ENCODE data around the gene MPP2.
"Not testable (repeated sequence)": the region's sequence is repeated elsewhere in the genome, so short reads cannot be mapped to it uniquely, and the experiment has no call there.

The MPP2 gene

DNA sequence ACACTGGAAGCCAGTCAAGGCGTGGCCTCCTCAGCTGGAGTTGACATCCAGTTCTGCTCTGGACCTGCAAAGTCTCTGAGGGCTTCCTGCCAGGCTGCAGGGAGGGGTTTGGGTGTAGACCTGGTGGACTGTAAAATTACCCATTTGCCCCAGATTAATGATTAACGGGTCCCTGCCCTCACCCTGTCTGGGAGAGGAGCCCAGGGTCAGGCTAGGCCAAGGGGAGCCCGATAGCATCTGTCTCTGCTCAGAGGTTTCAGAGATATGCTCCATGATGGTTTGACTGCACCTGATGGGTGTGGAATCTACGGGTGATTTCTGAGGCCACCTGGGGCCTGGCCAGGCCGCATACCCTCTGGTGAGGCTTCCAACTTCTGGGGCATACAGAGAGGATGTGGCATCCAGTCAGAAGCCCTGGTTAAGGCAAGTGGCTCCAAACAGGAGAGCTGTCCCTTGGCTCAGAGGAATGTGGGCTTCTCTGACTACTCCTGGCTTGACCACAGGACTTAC lies 23.8 kb upstream of the MPP2 start:
- DNase-seq (ENCODE audit: low read depth in 3 of 3), result no peak

- no peak for DNase-seq (ENCODE audit: low read depth in 3 of 3)
Measured at GRCh38 chr17:43928609-43929008, 21.3 kb upstream of the MPP2 start.

- not testable (repeated sequence) for DNase-seq (ENCODE audit: low read depth in 3 of 3)
Measured at GRCh38 chr17:43927929-43928328, 20.6 kb upstream of the MPP2 start.

- no peak for DNase-seq (ENCODE audit: low read depth in 3 of 3)
Measured at GRCh38 chr17:43927060-43927864, 19.9 kb upstream of the MPP2 start.

- DNase-seq (ENCODE audit: low read depth in 3 of 3), result no peak
Measured at GRCh38 chr17:43924558-43924957, 17.2 kb upstream of the MPP2 start.

GRCh38 chr17:43920500-43921095 lies 13.3 kb upstream of the MPP2 start:
- no peak for DNase-seq (ENCODE audit: low read depth in 3 of 3)

- no peak for DNase-seq (ENCODE audit: low read depth in 3 of 3)
Measured at GRCh38 chr17:43918026-43918389, 10.7 kb upstream of the MPP2 start.

- DNase-seq (ENCODE audit: low read depth in 3 of 3), result peak in 1 of 3 experiments; percentile 44
Measured at GRCh38 chr17:43917348-43918025, 10.2 kb upstream of the MPP2 start.

- no peak for DNase-seq (ENCODE audit: low read depth in 3 of 3)
Measured at GRCh38 chr17:43917016-43917347, 9.6 kb upstream of the MPP2 start.

DNA sequence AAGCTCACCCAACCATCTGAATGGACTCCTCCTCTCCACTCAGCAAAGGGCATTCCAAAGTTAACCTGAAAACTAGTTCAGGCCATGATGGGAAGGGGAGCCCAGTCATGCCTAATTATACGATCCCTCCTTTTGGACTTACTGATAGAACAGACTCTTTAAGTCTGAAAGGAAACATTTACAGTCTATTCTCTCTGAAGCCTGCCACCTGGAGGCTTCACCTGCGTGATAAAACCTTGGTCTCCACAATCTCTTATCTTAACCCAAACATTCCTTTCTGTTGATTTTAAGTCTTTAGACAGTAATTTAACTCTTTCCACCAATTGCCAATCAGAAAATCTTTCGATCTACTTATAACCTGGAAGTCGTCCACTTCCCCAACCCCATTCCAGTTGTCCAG lies 9.0 kb upstream of the MPP2 start:
- DNase-seq (ENCODE audit: low read depth in 3 of 3), result no peak

DNA sequence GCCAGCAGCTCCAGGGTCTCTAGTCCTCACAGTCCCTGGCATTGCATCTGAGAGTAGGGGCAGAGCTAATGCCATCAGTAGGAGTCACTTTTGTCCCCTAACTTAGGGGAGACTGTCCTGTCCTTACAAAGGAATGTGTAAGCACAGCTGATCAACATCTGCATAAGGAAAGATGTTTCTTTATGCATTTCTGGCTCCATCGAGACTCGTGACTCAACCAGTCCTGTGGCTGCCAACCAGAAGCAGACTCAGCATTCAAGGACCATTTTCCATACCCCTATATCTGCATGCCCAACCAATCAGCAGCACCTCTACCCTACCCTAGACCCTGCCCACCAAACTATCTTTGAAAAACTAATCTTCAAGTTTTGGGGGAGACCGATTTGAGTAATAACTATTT lies 8.2 kb upstream of the MPP2 start:
- DNase-seq (ENCODE audit: low read depth in 3 of 3), result no peak

GRCh38 chr17:43914451-43914850 lies 7.1 kb upstream of the MPP2 start:
- no peak for DNase-seq (ENCODE audit: low read depth in 3 of 3)

GRCh38 chr17:43913584-43913983 lies 6.2 kb upstream of the MPP2 start:
- no peak for DNase-seq (ENCODE audit: low read depth in 3 of 3)

DNA sequence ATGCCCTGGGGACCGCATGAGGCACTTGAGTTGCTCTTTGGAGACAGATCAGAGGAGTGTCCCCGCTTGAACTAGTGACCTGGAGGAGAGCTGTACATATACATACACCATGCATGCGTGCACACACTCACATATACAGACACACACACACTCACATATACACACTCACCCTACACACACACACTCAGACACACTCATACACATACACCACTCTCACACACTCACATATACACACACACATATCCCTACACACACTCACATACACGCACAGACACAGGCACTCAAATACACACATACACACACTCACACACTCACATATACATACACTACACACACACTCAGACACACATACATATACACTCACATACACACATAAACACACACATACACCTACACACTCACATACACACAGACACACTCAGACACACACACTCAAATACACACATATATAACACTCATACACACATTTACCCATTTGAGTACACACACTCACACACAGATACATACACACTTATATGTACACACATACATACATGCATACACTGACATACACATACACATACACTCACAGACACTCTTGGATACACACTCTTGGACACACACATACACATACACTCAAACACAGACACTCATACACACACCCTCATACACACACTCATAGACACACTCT lies 5.4 kb upstream of the MPP2 start:
- DNase-seq (ENCODE audit: low read depth in 3 of 3), result no peak

DNA sequence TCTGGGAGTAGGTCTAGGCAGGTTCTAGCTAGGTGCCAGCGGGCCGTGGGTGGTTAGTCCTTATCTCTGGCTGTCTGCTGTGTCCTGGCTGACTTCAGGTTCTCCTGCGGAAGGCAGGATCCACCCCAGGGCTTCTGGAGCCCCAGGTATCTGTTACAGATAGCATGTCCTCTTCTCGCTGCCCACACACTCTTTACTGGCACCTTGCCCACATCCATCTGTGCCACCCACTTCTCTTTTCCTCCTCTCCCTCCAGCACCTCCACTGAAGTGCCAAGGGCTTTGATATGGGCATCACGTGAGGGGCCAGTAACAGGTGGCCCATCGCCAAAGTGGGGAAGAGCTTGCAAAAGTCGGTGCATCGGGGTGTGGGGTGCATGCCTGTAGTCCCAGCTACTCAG lies 4.6 kb upstream of the MPP2 start:
- DNase-seq (ENCODE audit: low read depth in 3 of 3), result no peak

- no peak for DNase-seq (ENCODE audit: low read depth in 3 of 3)
Measured at GRCh38 chr17:43909537-43910231, 2.3 kb upstream of the MPP2 start.

DNA sequence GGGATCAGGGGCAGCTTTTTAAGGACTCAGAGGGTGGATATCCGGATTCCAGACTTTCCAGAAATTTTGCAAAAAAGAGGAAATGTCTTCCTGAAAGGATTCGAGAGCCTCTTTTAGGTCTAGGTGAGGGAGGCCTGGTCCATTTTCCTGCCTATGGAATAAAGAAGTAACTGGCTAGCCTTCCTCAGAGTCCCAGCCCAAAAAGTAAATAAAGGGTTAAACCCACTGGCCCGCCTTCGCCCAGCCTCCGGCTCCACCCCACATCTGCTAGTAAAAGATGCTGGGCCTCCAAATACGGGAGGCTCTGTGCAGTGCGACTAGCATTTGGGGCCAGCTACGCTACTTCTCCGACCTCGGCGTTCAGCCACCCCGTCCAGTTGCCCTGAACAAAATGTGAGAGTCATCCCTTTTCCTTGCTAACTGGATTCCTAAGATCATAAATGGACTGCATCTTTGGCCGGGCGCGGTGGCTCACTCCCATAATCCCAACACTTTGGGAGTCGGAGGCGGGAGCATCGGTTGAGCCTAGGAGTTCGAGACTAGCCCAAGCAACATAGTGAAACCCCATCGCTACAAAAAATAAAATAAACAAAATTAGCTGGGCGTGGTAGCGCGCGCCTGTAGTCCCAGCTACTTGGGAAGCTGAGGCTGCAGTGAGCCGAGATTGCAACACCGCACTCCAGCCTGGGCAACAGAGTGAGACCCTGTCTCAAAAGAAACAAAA lies 824 bp upstream of the MPP2 start:
- peak in 2 of 3 experiments; percentile 24 to 55 for DNase-seq (ENCODE audit: low read depth in 3 of 3)

DNA sequence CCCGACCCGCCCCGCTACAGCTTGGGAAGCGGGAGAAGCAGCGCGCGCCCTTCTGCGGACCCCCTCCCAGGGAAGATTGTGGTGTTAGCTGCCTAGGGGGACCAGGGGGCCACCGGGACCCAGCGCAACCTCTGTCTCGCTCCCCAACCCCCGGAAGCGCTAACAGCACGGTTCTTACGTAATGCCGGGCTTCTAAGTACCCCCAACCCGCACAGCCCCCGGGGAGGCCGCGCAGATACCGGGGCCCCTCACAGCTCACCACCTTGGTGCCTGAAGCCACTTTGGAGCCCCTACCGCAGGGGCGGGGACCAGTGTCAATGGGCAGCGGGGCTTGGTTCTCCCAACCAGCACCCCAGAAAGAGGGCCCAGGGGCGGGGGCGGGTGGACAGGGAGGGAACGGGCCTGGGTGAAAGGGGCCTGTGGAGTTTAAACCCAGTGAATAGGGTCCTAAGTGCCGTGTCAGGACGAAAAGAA lies 348 bp downstream of the MPP2 start:
- no peak for DNase-seq (ENCODE audit: low read depth in 3 of 3)

DNA sequence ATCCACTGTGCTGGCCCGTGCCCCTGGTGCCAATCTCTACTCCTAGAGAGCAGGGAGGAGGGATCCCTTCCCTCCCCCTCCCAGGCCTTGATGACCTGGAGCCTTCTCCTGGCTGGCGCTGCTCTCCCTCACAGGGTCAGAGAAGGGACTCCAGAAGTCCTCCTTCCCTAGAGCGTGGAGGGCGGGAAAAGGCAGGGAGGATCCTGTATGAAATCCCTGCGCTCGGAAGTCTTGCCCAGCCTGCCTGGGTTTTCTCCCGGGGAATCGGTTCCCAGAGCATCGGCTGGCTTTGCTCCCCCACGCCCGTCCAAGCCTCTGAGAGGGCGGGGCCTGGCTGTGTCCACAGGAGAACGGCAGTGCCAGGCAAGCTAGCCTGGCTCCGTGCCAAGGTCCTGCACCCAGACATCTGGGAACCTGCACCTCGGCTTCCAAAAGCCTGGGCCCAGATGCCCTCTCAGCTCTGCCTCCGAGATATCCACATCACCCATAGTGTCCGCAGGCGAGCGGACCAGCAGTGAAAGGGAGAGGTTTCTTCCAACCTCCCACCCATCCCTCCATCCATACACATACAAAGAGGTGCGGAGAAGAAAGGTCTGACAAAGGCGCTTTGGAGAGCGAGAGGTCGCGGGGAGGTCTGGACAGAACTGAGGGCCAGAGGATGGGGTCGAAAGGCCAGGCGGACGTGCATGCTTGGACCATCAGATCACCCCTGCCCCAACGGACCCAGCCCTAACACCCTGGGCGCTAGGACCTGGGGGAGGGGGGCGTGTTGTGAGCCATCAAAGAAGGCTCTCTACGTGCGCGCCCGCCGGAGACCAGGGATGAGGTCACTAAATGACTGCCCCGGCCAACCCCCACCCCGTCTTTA lies 1.1 kb downstream of the MPP2 start:
- no peak for DNase-seq (ENCODE audit: low read depth in 3 of 3)

DNA sequence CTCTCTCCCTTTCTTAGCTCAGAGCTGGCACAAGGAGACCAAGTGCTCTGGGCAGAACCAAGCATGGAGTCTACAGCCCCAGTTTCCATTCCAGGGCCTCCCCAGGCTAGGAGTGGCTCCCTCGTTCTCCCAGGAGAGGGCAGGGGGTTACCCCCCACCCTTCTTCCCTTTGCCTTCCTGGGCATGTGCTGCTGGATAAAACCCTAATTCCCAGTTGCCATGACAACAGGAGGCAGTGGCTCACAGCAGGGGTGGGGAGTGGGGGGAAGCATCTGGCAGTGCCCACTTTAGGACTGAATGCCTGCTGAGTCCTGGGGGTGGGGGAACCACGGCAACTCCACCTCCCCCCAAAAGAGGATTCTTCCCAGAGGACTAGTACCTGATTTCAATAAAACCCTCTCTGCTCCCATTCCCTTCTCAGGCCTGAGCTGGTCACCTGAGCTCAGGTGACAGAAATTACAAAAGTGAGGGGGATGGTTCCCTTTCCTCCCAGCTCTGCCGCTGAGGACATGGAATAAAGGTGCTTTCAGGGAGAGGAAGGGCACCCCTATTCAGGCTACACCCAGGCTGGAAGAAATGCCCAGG lies 1.8 kb downstream of the MPP2 start:
- no peak for DNase-seq (ENCODE audit: low read depth in 3 of 3)

All from stimulated activated CD4-positive, alpha-beta T cell treated with anti-CD3 and anti-CD28 coated beads, TNF-alpha, amount 100 ng/mL, for 24 hours (primary cell).